OCI-LY1 (cell line): ENCODE measurements around the gene DNMT3A.
A peak's percentile ranks its signal among the peaks of the same experiment; 100 is the strongest.

ENCODE experiments used
- H2AFZ ChIP-seq: fragments of 200-600 bp; sonication (generic), shearing (Covaris generic); 2 replicates; pipeline ENCODE4 v1.6.0; 2014; ENCODE audit warnings: antibody characterized with exemption, mild to moderate bottlenecking, low read length
- H3F3A ChIP-seq: fragments of 200-600 bp; sonication (generic), shearing (Covaris generic); 2 replicates; pipeline ENCODE4 v1.6.0; 2014; ENCODE audit warnings: mild to moderate bottlenecking, antibody characterized with exemption, low read length, moderate library complexity; ENCODE audit not compliant: insufficient read depth
- H3K27ac ChIP-seq: fragments of 200-600 bp; sonication (generic); 2 replicates; pipeline ENCODE4 v1.5.1; 2014; ENCODE audit warnings: low read length, mixed run types, mild to moderate bottlenecking, low read depth; ENCODE audit not compliant: poor library complexity, severe bottlenecking
- H3K27me3 ChIP-seq: fragments of 200-600 bp; sonication (generic); 2 replicates; pipeline ENCODE4 v1.6.0; 2014; ENCODE audit warnings: antibody characterized with exemption, mild to moderate bottlenecking, low read length, moderate library complexity; ENCODE audit not compliant: insufficient read depth
- H3K36me3 ChIP-seq: fragments of 200-600 bp; sonication (generic); 2 replicates; pipeline ENCODE4 v1.6.1; 2014; ENCODE audit warnings: mild to moderate bottlenecking, antibody characterized with exemption, low read length, moderate library complexity, mixed read lengths; ENCODE audit not compliant: insufficient read depth
- H3K4me1 ChIP-seq: fragments of 200-600 bp; sonication (generic); 2 replicates; pipeline ENCODE4 v1.5.1; 2014; ENCODE audit warnings: mild to moderate bottlenecking, low read length, moderate library complexity; ENCODE audit not compliant: insufficient read depth, severe bottlenecking
- H3K4me2 ChIP-seq: fragments of 200-600 bp; sonication (generic), shearing (Covaris generic); 2 replicates; pipeline ENCODE4 v1.6.1; 2014; ENCODE audit warnings: low read length
- H3K4me3 ChIP-seq: fragments of 200-600 bp; sonication (generic); 2 replicates; pipeline ENCODE4 v1.5.1; 2014; ENCODE audit warnings: low read length, low read depth, mild to moderate bottlenecking, mixed read lengths; ENCODE audit not compliant: poor library complexity, severe bottlenecking
- H3K79me2 ChIP-seq: fragments of 200-600 bp; shearing (Covaris generic); 2 replicates; pipeline ENCODE4 v1.6.1; 2016; ENCODE audit warnings: mixed run types, low read length, mixed read lengths; ENCODE audit not compliant: insufficient read depth
- H3K9ac ChIP-seq: fragments of 200-600 bp; sonication (generic), shearing (Covaris generic); 2 replicates; pipeline ENCODE4 v1.6.1; 2014; ENCODE audit warnings: mild to moderate bottlenecking, low read length, mixed read lengths
- H3K9me2 ChIP-seq: fragments of 200-600 bp; sonication (generic), shearing (Covaris generic); 2 replicates; pipeline ENCODE4 v1.6.1; 2014; ENCODE audit warnings: low read depth, mild to moderate bottlenecking, low read length, mixed read lengths
- H3K9me3 ChIP-seq: fragments of 200-600 bp; shearing (Covaris generic); 2 replicates; pipeline ENCODE4 v1.6.1; 2014; ENCODE audit warnings: low read length, mixed read lengths
- H4K20me1 ChIP-seq: fragments of 200-600 bp; sonication (generic), shearing (Covaris generic); 2 replicates; pipeline ENCODE4 v1.6.0; 2016; ENCODE audit warnings: mild to moderate bottlenecking, low read length; ENCODE audit not compliant: insufficient read depth
- EZH2 ChIP-seq: fragments of 200-600 bp; sonication (generic), shearing (Covaris generic); IDR thresholded peaks from 2 replicates; pipeline ENCODE4 v1.8.0; 2017; ENCODE audit warnings: borderline replicate concordance, mixed run types, mild to moderate bottlenecking, antibody characterized with exemption, low read length, moderate library complexity, mixed read lengths
- TF ChIP-seq, protein P1 (sequence below): fragments of 200-600 bp; sonication (generic), shearing (Covaris generic); IDR thresholded peaks from 2 replicates; pipeline ENCODE4 v1.5.1; 2017; ENCODE audit warnings: mild to moderate bottlenecking, antibody characterized with exemption, low read length, moderate library complexity, mixed read lengths

The DNMT3A gene

GRCh38 chr2:25279091-25279651, 62.6 kb downstream of the DNMT3A start:
- no peak overlapping the region for H2AFZ ChIP-seq
- H3K4me1 ChIP-seq, result peaks cover 14% of the 10 kb centered on the region
- H4K20me1 ChIP-seq, result no peaks in the 10 kb centered on the region
- H3K27me3 ChIP-seq, result peaks cover 3% of the 10 kb centered on the region; the same call in 1 of the 2 replicates
- no peaks in the 10 kb centered on the region for H3F3A ChIP-seq
- H3K79me2 ChIP-seq, result no peaks in the 10 kb centered on the region
- no peaks in the 10 kb centered on the region for H3K9me3 ChIP-seq
- H3K4me3 ChIP-seq, result no peak overlapping the region
- no peaks in the 10 kb centered on the region for H3K36me3 ChIP-seq
- TF ChIP-seq, protein P1, sequence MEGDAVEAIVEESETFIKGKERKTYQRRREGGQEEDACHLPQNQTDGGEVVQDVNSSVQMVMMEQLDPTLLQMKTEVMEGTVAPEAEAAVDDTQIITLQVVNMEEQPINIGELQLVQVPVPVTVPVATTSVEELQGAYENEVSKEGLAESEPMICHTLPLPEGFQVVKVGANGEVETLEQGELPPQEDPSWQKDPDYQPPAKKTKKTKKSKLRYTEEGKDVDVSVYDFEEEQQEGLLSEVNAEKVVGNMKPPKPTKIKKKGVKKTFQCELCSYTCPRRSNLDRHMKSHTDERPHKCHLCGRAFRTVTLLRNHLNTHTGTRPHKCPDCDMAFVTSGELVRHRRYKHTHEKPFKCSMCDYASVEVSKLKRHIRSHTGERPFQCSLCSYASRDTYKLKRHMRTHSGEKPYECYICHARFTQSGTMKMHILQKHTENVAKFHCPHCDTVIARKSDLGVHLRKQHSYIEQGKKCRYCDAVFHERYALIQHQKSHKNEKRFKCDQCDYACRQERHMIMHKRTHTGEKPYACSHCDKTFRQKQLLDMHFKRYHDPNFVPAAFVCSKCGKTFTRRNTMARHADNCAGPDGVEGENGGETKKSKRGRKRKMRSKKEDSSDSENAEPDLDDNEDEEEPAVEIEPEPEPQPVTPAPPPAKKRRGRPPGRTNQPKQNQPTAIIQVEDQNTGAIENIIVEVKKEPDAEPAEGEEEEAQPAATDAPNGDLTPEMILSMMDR, result no peak
- TF ChIP-seq EZH2, result no peak
- H3K4me2 ChIP-seq, result 0 out of 2 replicates have a peak overlapping the region, but pooled peaks have one; percentile 8
- H3K9ac ChIP-seq, result no peak overlapping the region
- no peak overlapping the region for H3K27ac ChIP-seq
- H3K9me2 ChIP-seq, result no peaks in the 10 kb centered on the region

GRCh38 chr2:25276569-25277465, 64.9 kb downstream of the DNMT3A start:
- no peaks in the 10 kb centered on the region for H3K9me2 ChIP-seq
- no peaks in the 10 kb centered on the region; the same call in 1 of the 2 replicates for H3K27me3 ChIP-seq
- peak overlapping the region; percentile 1; the same call in 1 of the 2 replicates for H3K9ac ChIP-seq
- TF ChIP-seq, protein P1, result peak; percentile 91
- no peak for TF ChIP-seq EZH2
- H3K9me3 ChIP-seq, result no peaks in the 10 kb centered on the region
- H3K4me1 ChIP-seq, result peaks cover 14% of the 10 kb centered on the region
- no peak overlapping the region for H2AFZ ChIP-seq
- no peak overlapping the region for H3K27ac ChIP-seq
- no peaks in the 10 kb centered on the region for H3K79me2 ChIP-seq
- H3F3A ChIP-seq, result no peaks in the 10 kb centered on the region
- no peaks in the 10 kb centered on the region for H4K20me1 ChIP-seq
- peak overlapping the region; percentile 57 for H3K4me2 ChIP-seq
- peak overlapping the region; percentile 37 for H3K4me3 ChIP-seq
- no peaks in the 10 kb centered on the region for H3K36me3 ChIP-seq

GRCh38 chr2:25275575-25275965, 66.2 kb downstream of the DNMT3A start:
- H3K9ac ChIP-seq, result no peak overlapping the region
- no peaks in the 10 kb centered on the region for H3K36me3 ChIP-seq

More at GRCh38 chr2:25275575-25275965, 66.2 kb downstream of the DNMT3A start:
- Histone ChIP-seq H3K27ac (no peak overlapping the region), H3K4me2 (no peak overlapping the region), H3F3A (no peaks in the 10 kb centered on the region), H3K9me3 (no peaks in the 10 kb centered on the region), H4K20me1 (no peaks in the 10 kb centered on the region), H2AFZ (no peak overlapping the region), H3K27me3 (no peaks in the 10 kb centered on the region), H3K4me1 (peaks cover 14% of the 10 kb centered on the region), H3K79me2 (no peaks in the 10 kb centered on the region), H3K4me3 (no peak overlapping the region), H3K9me2 (no peaks in the 10 kb centered on the region)
- TF ChIP-seq, protein P1, result no peak
- TF ChIP-seq EZH2, result no peak
